Measurements from ENCODE around the gene SAT2. TPM values are rescaled to one million over a fixed set of nuclear protein-coding genes. Genes with fewer than 3 reads are reported as not detected.

Gene SAT2
- total and polyA plus RNA-seq, 8 donors, result 11.6 to 235 (median 129) TPM

DNA sequence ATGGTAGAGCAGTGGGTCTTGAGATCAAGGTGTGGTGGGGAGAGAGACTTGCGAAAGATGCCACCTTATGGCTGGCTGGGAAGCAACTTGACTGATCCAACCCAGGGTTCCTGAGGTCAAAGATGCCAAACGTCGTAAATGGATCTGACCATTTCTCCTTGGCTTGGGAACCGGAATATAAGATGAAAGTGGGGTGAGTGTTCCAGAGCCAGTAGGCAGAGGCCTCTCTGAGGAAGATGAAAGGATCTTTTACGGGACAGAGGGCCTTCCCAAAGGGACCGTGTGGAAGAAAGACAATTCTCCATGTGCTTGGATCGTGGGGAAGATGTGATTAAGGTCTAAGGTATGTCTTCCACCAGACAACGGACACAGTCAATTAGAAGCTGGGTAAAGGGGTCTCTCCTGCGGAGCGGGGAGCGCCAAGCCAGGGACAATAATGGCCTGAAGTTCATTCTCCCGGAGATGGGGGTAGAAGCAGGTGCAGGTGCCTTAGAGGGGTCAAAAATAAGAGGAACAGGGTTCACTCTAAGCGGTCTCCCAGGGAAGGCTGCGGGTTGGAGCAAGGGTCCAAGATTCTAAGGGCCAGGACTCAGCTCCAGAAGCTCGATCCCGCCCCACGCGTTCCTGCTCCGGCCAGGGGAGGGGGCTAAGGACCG, 13.7 kb downstream of the SAT2 start:
- TF ChIP-seq EP300 (IDR thresholded peaks at IDR 0.05) (no peak), POLR2AphosphoS5 (IDR thresholded peaks at IDR 0.05) (no peak), POLR2A (IDR thresholded peaks at IDR 0.05) (no peak)
- TF ChIP-seq, protein P1, sequence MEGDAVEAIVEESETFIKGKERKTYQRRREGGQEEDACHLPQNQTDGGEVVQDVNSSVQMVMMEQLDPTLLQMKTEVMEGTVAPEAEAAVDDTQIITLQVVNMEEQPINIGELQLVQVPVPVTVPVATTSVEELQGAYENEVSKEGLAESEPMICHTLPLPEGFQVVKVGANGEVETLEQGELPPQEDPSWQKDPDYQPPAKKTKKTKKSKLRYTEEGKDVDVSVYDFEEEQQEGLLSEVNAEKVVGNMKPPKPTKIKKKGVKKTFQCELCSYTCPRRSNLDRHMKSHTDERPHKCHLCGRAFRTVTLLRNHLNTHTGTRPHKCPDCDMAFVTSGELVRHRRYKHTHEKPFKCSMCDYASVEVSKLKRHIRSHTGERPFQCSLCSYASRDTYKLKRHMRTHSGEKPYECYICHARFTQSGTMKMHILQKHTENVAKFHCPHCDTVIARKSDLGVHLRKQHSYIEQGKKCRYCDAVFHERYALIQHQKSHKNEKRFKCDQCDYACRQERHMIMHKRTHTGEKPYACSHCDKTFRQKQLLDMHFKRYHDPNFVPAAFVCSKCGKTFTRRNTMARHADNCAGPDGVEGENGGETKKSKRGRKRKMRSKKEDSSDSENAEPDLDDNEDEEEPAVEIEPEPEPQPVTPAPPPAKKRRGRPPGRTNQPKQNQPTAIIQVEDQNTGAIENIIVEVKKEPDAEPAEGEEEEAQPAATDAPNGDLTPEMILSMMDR (IDR thresholded peaks at IDR 0.05), result no peak
- Histone ChIP-seq H3K27me3 (no peaks in the 10 kb centered on the region), H3K4me3 (peak overlapping the region; percentile 86 to 92 (median 90)), H3K36me3 (peaks cover 4 to 14% (median 9%) of the 10 kb centered on the region in 4 donors), H3K4me1 (peaks cover 24 to 50% (median 41%) of the 10 kb centered on the region in 4 donors), H3K9me3 (no peaks in the 10 kb centered on the region), H3K27ac (peak overlapping the region; percentile 88 to 99 (median 97))
- 3 to 12% (median 4%) methylated on average over 14 to 20 of the region's 20 CpGs for WGBS, 5 donors
- DNase-seq, result peak in 1 of 2 donors; percentile 24
- intact Hi-C loops (cut with DNase I; ENCODE audit: low total_unique reads), result no loop called here

DNA sequence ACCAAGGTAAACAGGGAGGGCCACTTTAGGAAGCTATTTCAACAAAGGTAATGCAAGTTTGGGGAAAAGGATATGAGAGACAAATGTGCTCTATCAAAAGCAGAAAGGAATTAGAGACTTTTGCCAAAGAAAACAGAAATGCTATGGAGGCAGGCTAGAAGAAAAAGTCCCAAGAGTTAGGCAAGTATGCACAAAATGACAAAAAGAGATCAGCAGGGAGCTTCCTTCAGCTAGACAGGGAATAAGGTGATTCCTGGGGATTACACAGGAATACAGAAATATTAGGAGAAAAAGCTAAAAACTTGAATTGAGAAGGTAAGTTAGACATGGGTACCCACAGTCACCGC, 15.4 kb downstream of the SAT2 start:
- H3K4me1 ChIP-seq, result peaks cover 24 to 54% (median 41%) of the 10 kb centered on the region in 4 donors
- peaks cover 4 to 14% (median 9%) of the 10 kb centered on the region in 4 donors for H3K36me3 ChIP-seq
- no peak for DNase-seq
- WGBS, 5 donors, result 95 to 100% (median 97%) methylated on average over 1 of the region's 1 CpG
- no peaks in the 10 kb centered on the region for H3K9me3 ChIP-seq
- no peak overlapping the region for H3K27ac ChIP-seq
- no peak for TF ChIP-seq POLR2AphosphoS5 (IDR thresholded peaks at IDR 0.05)
- TF ChIP-seq POLR2A (IDR thresholded peaks at IDR 0.05), result no peak
- TF ChIP-seq EP300 (IDR thresholded peaks at IDR 0.05), result no peak
- TF ChIP-seq, protein P1 (IDR thresholded peaks at IDR 0.05), result no peak
- peak overlapping the region in 2 of 4 donors; percentile 25 to 86 for H3K4me3 ChIP-seq
- intact Hi-C loops (cut with DNase I; ENCODE audit: low total_unique reads), result no loop called here
- no peaks in the 10 kb centered on the region for H3K27me3 ChIP-seq

DNA sequence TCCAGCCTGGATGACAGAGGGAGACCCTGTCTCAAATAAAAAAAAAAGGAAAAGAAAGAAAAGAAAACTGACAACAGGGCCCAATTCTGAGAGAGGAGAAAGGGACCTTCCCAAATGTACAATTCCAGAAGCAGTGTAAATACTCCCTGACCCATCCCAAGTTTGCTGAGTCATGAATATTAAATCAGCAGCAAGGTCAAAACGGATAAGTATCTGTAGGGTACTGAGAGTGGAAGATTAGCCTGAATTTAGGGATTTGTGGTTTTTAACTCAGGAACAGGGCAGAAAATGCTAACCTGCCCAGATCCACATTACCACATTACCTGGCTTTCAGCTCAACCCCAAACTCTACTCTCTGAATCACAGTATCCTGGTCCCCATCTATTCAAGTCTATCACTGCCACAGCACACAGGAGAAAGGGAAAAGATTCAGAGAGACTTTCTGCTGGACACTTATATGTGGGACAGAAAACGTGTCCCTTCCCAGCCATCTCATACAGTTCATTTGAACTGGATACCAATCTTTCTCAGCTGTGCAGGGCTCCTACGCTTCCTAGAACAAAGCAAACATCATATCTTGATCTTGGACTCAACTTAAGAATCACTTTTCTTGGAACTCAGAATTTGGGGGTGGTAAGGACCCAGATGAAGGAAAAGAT, 15.9 kb downstream of the SAT2 start:
- H3K4me1 ChIP-seq, result peaks cover 24 to 54% (median 41%) of the 10 kb centered on the region in 4 donors
- no peak for DNase-seq
- H3K27me3 ChIP-seq, result no peaks in the 10 kb centered on the region
- TF ChIP-seq, protein P1 (IDR thresholded peaks at IDR 0.05), result no peak
- no peak for TF ChIP-seq POLR2AphosphoS5 (IDR thresholded peaks at IDR 0.05)
- H3K27ac ChIP-seq, result no peak overlapping the region
- intact Hi-C loops (cut with DNase I; ENCODE audit: low total_unique reads), result no loop called here
- 31 to 49% (median 40%) methylated on average over 3 of the region's 3 CpGs for WGBS, 5 donors
- H3K4me3 ChIP-seq, result peak overlapping the region in 2 of 4 donors; percentile 25 to 86
- H3K36me3 ChIP-seq, result peaks cover 4 to 14% (median 9%) of the 10 kb centered on the region in 4 donors
- no peaks in the 10 kb centered on the region for H3K9me3 ChIP-seq

DNA sequence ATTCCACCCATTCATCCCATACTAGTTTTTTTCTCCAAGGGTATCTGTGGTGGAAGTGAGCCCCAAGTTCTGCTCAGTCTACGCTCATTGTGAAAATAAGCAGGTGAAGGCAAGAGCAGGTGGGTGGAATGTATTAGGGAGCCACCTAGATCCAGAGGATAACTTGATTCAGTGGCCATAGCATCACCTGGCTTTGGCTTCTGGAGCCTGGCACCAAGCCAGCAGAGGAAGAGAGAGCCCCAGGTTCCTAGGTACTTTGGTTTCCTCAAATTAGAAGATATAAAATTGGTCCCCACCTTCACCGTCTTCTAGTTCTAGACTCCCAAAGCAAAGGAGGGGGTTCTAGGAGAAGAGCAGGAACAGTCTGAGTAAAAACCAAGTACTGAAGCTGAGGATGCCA, 17.0 kb downstream of the SAT2 start:
- Histone ChIP-seq H3K27ac (no peak overlapping the region), H3K4me3 (no peak overlapping the region), H3K9me3 (no peaks in the 10 kb centered on the region), H3K27me3 (no peaks in the 10 kb centered on the region), H3K36me3 (peaks cover 7 to 22% (median 17%) of the 10 kb centered on the region in 4 donors), H3K4me1 (peaks cover 24 to 54% (median 40%) of the 10 kb centered on the region in 4 donors)
- no peak for DNase-seq
- WGBS, 5 donors, result 94 to 100% (median 97%) methylated on average over 2 of the region's 2 CpGs
- intact Hi-C loops (cut with DNase I; ENCODE audit: low total_unique reads), result no loop called here
- TF ChIP-seq, protein P1 (IDR thresholded peaks at IDR 0.05), result no peak
- TF ChIP-seq POLR2A (IDR thresholded peaks at IDR 0.05) (no peak), POLR2AphosphoS5 (IDR thresholded peaks at IDR 0.05) (no peak), EP300 (IDR thresholded peaks at IDR 0.05) (no peak)
